MG63 (cell line): ENCODE data around the gene DAGLA. TPM values are rescaled to one million over a fixed set of nuclear protein-coding genes. Genes with fewer than 3 reads are reported as not detected.
A peak's percentile ranks its signal among the peaks of the same experiment; 100 is the strongest.
"Not testable (repeated sequence)": the region's sequence is repeated elsewhere in the genome, so short reads cannot be mapped to it uniquely, and the experiment has no call there.

Experiments used
- DNase-seq: peaks from one replicate; pipeline ENCODE4 v3.0.0-alpha.2; 2020
- H3K27me3 ChIP-seq: fragments of 250-450 bp; sonication (Bioruptor Pico); 2 replicates; pipeline ENCODE4 v1.5.1; 2020; ENCODE audit warnings: mild to moderate bottlenecking, moderate library complexity
- H3K36me3 ChIP-seq: fragments of 250-450 bp; sonication (Bioruptor Pico); 2 replicates; pipeline ENCODE4 v1.5.1; 2020; ENCODE audit warnings: mild to moderate bottlenecking, moderate library complexity
- H3K4me3 ChIP-seq: fragments of 250-450 bp; sonication (Bioruptor Pico); 2 replicates; pipeline ENCODE4 v1.5.1; 2020; ENCODE audit warnings: mild to moderate bottlenecking, moderate library complexity
- H3K9me3 ChIP-seq: fragments of 250-450 bp; sonication (Bioruptor Pico); 2 replicates; pipeline ENCODE4 v1.5.1; 2020; ENCODE audit warnings: mild to moderate bottlenecking, moderate library complexity
- total RNA-seq: library from RNA; depleted of rRNA; stranded (reverse); fragments of >200 nt; shearing (Covaris generic); gene quantifications from 2 replicates; pipeline ENCODE4 v1.2.3, GENCODE V29; 2014; ENCODE audit warnings: low replicate concordance

Gene DAGLA
- total RNA-seq, 1 experiment from 2014 or later = 1.3 TPM

GRCh38 chr11:61656347-61657077 lies 23.7 kb upstream of the DAGLA start:
- H3K4me3 ChIP-seq = no peak overlapping the region
- 0 out of 2 replicates have a peak, but pooled peaks cover 3% of the 10 kb centered on the region for H3K27me3 ChIP-seq
- no peak for DNase-seq

GRCh38 chr11:61657566-61658290 lies 22.5 kb upstream of the DAGLA start:
- Histone ChIP-seq H3K4me3 (no peak overlapping the region), H3K27me3 (0 out of 2 replicates have a peak, but pooled peaks cover 3% of the 10 kb centered on the region), H3K9me3 (no peaks in the 10 kb centered on the region), H3K36me3 (no peaks in the 10 kb centered on the region)
- DNase-seq = no peak

More at GRCh38 chr11:61656347-61657077, 23.7 kb upstream of the DAGLA start:
- H3K9me3 ChIP-seq = no peaks in the 10 kb centered on the region
- H3K36me3 ChIP-seq = no peaks in the 10 kb centered on the region

GRCh38 chr11:61659413-61660196 lies 20.6 kb upstream of the DAGLA start:
- Histone ChIP-seq H3K27me3 (no peaks in the 10 kb centered on the region), H3K4me3 (no peak overlapping the region), H3K9me3 (no peaks in the 10 kb centered on the region), H3K36me3 (no peaks in the 10 kb centered on the region)
- no peak for DNase-seq

- not testable (repeated sequence) for DNase-seq, H3K27me3 ChIP-seq, H3K9me3 ChIP-seq, H3K36me3 ChIP-seq, H3K4me3 ChIP-seq
Measured at GRCh38 chr11:61660997-61661396, 19.2 kb upstream of the DAGLA start.

GRCh38 chr11:61666684-61667297 lies 13.4 kb upstream of the DAGLA start:
- Histone ChIP-seq H3K27me3 (no peaks in the 10 kb centered on the region), H3K4me3 (no peak overlapping the region), H3K36me3 (no peaks in the 10 kb centered on the region), H3K9me3 (no peaks in the 10 kb centered on the region)
- no peak for DNase-seq

GRCh38 chr11:61667684-61668305 lies 12.4 kb upstream of the DAGLA start:
- no peaks in the 10 kb centered on the region for H3K36me3 ChIP-seq
- H3K9me3 ChIP-seq = no peaks in the 10 kb centered on the region
- no peaks in the 10 kb centered on the region for H3K27me3 ChIP-seq
- no peak overlapping the region for H3K4me3 ChIP-seq
- DNase-seq = no peak

- H3K27me3 ChIP-seq = no peaks in the 10 kb centered on the region; the same call in 1 of the 2 replicates
- no peak overlapping the region for H3K4me3 ChIP-seq
- H3K36me3 ChIP-seq = no peaks in the 10 kb centered on the region
- no peaks in the 10 kb centered on the region for H3K9me3 ChIP-seq
- no peak for DNase-seq
Measured at GRCh38 chr11:61669417-61669816, 10.8 kb upstream of the DAGLA start.

- H3K36me3 ChIP-seq = no peaks in the 10 kb centered on the region
- peaks cover 10% of the 10 kb centered on the region for H3K27me3 ChIP-seq
- H3K9me3 ChIP-seq = no peaks in the 10 kb centered on the region
- DNase-seq = no peak
- H3K4me3 ChIP-seq = no peak overlapping the region
Measured at GRCh38 chr11:61670626-61671025, 9.6 kb upstream of the DAGLA start.

GRCh38 chr11:61671527-61671926 lies 8.7 kb upstream of the DAGLA start:
- no peaks in the 10 kb centered on the region for H3K36me3 ChIP-seq
- H3K4me3 ChIP-seq = no peak overlapping the region
- DNase-seq = no peak
- no peaks in the 10 kb centered on the region for H3K9me3 ChIP-seq
- peaks cover 13% of the 10 kb centered on the region for H3K27me3 ChIP-seq

GRCh38 chr11:61673946-61674467 lies 6.2 kb upstream of the DAGLA start:
- not testable (repeated sequence) for H3K36me3 ChIP-seq, DNase-seq
- peaks cover 20% of the 10 kb centered on the region for H3K27me3 ChIP-seq

GRCh38 chr11:61675826-61676225 lies 4.4 kb upstream of the DAGLA start:
- Histone ChIP-seq H3K36me3 (no peaks in the 10 kb centered on the region), H3K27me3 (peaks cover 20% of the 10 kb centered on the region), H3K9me3 (no peaks in the 10 kb centered on the region), H3K4me3 (no peak overlapping the region)
- peak; percentile 43 for DNase-seq

More at GRCh38 chr11:61673946-61674467, 6.2 kb upstream of the DAGLA start:
- not testable (repeated sequence) for H3K4me3 ChIP-seq, H3K9me3 ChIP-seq

GRCh38 chr11:61679296-61679695 lies 895 bp upstream of the DAGLA start:
- H3K27me3 ChIP-seq = peaks cover 20% of the 10 kb centered on the region
- no peaks in the 10 kb centered on the region for H3K9me3 ChIP-seq
- no peak overlapping the region for H3K4me3 ChIP-seq
- no peak for DNase-seq
- H3K36me3 ChIP-seq = no peaks in the 10 kb centered on the region

GRCh38 chr11:61680622-61681221 lies 531 bp downstream of the DAGLA start:
- Histone ChIP-seq H3K9me3 (no peaks in the 10 kb centered on the region), H3K4me3 (peak overlapping the region; percentile 65), H3K36me3 (no peaks in the 10 kb centered on the region; the same call in 1 of the 2 replicates), H3K27me3 (peaks cover 9% of the 10 kb centered on the region)
- DNase-seq = no peak

GRCh38 chr11:61682093-61682732 lies 2.0 kb downstream of the DAGLA start:
- Histone ChIP-seq H3K27me3 (no peaks in the 10 kb centered on the region; the same call in 1 of the 2 replicates), H3K9me3 (no peaks in the 10 kb centered on the region), H3K36me3 (no peaks in the 10 kb centered on the region; the same call in 1 of the 2 replicates), H3K4me3 (no peak overlapping the region)
- no peak for DNase-seq
